HG03139 (cell line): ENCODE measurements around the gene PAMR1.

Experiments used
- ATAC-seq: cut with Tn5 transposase; IDR thresholded peaks from one replicate; pipeline ENCODE4 v1.9.1; 2021; ENCODE audit not compliant: unreplicated experiment

The PAMR1 gene

DNA sequence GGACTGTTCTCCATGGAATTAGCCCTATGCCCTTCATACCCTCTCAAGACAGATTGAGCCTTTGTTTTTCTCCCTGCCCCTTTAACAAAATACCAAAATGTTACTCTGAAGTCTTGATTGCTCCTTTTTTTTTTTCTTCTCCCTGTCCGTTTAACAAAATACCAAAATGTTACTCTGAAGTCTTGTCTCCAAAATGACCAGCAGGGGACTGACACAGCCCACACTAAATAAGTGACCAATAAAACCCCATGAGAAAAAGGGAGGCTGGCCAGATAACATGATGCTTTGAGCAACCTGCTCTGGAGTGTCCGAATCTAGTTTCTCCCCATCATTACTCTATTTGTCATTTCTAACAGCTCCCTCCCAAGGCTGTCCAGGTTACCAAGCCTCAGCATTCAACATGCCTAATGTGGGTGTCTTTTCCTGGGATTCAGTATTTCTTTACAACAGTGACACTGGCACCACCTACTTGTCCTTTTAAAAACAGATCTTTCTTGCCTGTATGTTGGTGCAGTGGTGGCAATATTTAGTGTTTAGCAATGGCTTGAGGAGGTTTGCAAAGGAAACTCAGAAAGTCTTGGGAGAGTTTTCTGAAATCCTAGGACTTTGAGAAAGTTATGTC, 63.4 kb downstream of the PAMR1 start:
- no peak for ATAC-seq

DNA sequence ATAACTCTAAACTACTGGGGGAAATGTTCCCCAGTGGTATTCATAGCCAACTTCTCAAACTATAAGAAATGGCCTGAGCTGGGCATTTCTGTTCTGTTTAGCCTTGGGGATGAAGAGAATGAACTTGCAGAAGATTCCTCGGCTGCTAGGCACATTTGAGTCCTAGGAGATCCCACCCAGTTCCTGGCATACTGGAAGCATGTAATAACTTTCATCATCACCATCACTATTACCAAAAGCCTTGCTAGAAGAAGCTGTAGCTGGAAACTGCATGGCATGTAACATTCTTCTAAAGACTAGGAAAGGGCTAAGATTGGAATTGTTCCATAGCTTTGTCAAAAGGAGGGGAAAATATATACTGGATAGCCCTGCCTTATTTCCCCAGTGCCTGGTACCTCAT, 65.9 kb downstream of the PAMR1 start:
- ATAC-seq: no peak

DNA sequence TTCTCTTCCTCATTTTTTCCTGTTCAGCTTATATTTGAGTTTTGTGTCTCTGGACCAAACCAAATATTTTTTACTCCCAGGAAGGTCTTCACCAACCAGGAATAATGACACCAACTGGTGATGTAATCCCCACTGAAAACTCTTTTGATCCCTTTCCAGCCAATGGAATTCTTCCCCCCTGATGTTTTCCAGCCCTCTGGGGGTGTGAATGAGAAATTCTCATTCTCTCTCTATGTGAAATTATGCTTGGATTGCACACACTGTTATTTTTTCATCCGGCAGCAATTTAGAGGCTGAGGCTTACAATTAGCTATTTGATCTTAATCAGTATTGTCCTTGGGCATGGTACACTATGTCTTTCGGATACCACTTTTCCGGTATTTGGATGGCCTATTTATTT, 66.6 kb downstream of the PAMR1 start:
- ATAC-seq: no peak

DNA sequence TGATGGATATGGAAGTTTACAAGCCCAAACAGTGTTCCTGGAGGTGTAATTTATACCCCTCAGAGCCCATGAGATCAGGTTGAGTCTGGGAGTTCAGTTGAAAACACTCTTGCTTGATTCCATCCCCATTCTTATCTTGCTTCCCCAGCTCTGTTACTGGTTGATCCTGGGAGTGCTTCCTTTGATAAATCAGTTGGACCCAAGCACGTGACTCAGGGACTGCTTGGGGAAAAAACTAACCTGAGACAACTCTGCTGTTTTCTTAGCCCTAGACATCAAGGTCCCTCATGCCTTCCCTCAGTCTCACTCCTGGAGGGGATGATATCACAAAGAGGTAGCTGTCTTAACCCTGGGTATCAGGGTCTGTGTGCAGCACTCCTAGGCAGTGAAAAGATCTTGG, 71.1 kb downstream of the PAMR1 start:
- no peak for ATAC-seq

DNA sequence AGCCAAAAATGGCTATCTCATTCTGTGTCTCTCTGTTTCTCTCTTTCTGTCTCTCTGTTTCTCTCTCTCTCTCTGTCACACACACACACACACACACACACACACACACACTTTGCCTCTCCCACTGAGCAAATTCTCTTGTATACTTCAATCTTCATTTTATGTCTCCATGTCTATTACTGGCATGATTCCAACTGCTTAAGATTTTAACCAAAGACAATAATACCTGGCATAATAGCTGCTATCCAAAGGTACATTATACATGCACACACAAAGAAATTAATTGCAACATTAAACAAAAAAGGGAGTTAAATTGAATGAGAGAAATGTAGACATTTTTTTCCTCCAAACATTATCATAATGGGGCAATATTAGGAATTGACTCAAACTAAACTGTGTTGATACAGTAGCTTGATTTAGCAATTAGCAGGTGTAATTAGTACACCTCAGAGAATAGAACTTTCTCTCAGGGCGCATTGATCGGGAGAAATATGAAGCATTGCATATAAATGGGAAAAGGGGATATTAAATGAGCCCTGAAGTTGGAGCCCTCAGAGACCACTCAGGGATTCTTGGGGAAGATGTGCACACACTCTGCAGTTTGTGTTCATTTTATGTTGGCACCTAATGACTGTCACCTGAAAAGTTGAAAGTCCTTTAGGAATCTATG, 88.7 kb downstream of the PAMR1 start:
- no peak for ATAC-seq

DNA sequence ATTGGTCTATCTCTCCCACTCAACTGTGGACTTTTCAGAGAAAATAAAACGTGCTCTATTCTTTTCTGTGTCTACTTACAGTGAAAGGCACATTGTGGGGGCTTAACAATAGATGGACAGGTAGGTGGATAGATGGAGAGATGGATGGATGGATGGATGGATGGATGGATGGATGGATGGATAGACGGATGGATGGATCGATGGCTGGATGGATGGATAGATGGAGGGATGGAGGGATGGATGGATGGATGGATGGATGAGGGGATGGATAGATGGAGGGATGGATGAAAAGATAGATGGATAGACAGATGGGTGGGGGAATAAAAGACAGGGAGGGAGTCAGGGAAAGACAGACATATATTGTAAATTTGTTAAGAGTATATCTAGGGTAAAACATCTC, 91.8 kb downstream of the PAMR1 start:
- no peak for ATAC-seq

DNA sequence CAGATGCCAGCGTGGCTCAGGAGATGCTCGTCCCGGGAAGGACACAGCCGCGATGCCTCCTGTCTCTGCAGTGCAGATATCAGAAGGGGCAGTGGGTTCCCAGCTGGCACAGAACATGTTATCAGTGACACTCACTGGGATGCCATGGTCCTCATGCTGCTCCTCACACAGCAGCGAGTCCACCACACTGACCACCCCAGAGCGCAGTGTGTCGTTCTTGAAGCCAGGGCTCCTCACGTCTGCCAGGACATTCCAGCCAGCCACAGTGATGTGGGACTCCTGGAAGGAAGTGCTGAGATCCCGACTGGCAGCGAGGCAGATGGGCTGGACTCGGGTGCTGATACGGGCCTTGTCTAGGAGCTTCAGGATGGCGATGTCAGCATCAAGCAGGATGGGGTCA, 93.0 kb downstream of the PAMR1 start:
- ATAC-seq: no peak

DNA sequence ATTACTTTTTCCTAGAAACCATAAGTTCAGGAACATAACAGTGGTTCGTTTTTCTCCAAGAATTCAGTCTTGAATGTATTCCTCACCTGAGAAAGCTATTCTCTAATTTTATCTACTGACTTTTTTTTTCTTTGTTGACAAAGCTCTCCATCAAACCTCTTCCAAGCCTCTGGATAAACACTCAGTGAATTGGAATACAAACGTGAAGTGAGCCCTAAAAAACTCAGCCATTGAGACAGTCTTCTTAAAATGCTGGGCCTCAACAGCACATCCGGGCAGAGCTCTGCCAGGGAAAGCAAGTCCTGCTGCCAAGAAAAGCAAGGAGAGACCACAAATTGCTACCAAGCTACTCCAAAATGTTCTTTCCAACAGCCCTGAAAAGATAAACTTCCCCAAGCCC, 98.3 kb downstream of the PAMR1 start:
- no peak for ATAC-seq

DNA sequence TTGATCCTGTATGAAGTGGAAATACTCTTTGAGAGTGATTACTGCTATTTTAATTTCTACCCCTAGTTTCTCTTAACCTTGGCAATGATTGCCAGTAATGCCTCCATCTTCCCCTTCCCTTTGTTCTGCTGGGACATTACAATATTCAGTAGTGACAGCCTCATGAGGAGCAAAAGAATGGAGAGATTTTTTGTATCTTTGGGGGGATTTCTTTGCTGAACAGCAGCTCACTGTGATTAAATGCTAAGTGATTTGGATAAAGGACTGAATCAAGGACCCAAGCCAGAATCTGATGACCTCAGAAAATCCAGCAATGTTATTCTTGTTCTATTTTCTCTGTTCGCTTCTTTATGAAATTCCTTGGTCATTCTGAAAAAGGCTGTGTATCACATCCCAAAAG, 99.1 kb downstream of the PAMR1 start:
- ATAC-seq: no peak

DNA sequence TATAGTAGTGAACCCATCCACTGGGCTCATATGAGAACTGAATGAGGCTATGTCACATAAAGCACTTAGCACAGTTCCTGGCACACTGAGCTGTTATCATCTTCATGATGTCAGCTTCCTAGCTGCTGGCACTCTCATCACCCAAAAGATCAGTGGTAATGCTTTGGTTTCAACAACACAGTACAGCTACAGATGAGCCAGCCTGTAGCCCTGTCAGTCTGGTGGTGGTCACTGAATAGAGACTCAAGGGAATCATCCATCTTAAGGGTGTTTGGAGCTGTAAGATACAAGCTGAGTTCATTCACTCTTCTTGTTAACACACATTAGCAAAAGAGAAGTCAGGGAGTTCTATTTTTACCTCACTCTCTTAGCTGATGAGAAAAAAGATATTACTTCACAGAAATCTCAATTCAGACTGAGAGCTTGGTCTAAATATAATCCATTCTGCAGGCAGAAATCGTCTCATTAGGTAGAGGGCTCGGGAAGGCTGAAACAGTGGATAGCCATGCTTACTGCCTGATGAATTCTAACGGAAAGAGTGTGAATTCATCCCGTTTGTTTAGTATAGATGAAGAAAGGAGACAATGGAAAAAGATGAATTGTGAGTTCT, 99.7 kb downstream of the PAMR1 start:
- ATAC-seq: no peak

DNA sequence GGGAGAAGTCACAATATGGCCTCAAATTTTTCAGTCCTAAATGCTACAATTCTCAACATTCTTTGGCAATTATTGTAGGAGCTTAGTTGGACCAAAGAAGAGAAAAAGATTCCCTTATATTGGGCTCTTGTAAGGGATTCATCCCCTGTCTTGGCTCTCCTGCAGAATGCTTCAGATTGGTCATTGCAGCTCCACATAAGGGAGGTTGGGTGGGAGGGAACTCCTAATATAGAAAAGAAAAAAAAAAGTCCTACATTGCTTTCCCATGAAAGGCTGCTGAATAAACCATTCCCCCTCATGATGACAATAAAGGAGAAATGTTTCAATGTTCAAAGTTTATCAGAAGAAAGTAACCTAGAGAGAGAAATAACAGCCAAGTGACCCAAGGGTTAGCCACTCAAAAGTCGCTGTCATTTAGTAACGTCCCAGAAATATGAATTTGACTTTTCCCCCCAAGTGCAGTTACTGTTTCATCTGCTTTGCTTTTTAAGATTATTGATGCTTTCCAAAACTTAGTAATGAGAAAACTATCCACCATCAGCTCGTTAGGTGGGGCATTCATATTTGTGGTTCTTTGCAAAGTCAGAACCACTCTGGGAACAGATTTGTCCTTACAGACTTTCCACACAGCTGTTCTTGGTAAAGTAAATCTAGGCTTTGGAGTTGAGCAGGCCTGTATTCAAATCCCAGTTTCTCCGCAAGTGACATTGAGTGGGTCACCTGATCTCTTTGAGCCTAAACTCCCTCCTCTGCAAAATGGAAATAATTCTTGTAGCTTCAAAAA, 101.1 kb downstream of the PAMR1 start:
- no peak for ATAC-seq

DNA sequence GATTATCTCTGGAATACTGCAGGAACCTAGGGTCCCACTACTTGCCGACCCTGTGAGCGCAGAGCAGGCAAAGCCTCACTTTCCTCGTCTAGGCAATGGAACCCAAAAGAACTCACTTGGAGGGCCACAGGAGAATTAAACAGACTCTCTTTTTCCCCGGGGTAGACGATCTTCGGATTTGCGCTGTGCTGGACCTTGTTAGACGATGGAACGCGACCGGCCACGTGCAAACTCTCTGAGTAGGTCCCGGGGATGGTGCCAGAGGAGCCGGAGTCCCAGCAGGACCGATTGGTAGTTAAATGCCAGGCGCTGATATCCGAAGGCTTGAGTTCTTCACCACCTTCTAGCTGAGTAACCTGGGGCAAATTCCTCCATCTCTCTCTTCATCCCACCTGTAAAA, 105.0 kb downstream of the PAMR1 start:
- no peak for ATAC-seq

DNA sequence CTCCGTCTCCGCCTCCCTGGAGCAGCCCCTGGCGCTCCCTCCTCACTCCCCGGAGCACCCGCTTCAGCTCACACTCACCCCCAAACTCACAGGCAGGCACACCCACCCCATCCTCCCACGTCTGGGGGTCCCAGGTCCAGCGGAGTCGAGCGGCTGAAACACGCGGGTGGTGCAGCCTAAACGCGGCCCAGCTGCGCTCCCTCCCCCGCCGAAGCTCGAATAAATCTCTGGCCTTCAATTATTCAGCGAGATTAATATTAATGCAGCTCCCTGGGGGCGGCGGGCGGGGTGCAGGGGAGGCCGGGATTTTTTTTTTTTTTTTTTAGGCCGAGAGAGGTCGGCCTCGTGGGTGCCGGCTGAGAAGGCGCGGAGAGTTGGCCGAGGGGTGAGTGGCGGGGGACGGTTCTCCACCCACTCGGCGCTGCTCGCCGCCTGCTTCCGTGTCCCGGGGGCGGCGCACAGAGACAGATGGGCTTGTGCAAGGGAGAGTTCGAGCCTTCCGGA, 105.5 kb downstream of the PAMR1 start:
- ATAC-seq: no peak

DNA sequence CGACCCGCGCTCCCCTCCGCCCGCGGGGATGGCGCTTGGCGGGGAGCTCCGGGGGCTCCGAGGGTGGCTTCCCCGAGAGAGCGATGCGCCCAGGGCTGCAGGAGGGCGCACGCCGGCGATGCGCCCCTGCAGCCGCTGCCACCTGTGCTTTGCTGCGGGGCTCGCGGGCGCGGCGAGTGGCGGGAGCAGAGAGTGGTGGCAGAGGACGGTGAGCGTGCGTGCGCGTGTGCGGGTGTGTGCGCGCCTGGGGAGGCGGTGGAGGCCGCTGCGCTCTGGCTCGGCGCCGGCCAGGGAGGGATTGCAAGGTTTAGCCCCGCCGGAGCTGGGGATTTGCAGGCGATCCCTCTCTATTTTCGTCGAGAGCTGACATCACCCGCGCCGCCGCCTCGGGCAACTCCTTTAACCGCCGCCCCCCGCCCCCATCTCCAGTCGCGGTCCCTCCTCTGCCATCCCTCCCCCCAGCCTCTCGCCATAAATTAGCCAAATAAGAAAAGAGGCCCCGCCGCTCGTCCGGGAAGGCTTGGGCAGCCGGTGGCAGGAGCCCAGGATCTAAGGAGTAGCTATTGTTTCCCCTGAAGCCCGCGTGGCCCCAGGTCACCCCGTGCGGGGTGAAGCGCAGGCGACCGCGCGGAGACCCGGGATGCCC, 106.1 kb downstream of the PAMR1 start, which contains the start of gene SLC1A2:
SLC1A2 (minus strand) TSS at position 375 of the 646 bp plus-strand sequence. CDS start 592 bp downstream, outside the sequence.
- ATAC-seq: no peak

DNA sequence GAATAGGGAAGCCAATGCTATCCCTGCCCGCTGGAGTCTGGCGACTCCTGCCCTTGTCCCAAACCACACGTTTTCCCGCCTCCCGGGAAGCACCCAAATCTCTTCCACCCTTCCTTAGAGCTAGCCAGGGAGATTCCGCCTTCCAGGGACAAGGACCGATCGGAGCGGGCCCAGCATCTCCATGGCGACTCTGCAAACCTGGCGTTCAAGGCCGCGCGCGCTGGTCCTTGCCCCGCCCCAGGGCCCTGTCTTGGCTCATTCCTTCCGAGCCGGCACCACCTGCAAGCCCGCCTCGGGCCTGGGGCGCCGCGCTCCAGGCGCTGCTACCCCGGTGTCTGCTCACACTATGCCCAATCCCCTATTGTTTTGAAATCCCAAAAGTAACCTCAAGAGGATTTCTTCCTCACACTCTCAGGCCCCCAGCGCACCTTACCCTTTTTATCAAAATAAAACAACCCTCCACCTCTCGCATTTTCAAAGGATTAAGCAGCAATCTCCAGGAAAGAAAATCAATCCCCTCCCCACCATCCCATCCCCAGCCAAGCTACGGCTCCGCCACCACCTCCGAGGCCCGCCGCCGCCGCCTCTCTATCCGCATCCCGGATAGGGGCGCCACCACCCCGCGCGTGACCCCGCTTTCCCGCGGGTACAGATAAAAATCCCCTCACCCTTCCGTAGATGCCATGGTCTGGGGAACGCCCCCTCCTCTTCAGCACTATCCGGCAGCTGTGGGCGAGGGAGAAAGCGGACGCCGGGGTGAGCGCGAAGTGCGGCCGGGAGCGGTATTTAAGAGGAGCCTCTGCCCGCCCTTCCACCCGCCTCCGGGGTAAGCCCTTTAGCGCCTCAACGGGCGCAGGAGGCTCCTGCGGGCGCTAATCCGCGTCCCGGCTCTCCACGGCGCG, 106.9 kb downstream of the PAMR1 start:
- no peak for ATAC-seq

DNA sequence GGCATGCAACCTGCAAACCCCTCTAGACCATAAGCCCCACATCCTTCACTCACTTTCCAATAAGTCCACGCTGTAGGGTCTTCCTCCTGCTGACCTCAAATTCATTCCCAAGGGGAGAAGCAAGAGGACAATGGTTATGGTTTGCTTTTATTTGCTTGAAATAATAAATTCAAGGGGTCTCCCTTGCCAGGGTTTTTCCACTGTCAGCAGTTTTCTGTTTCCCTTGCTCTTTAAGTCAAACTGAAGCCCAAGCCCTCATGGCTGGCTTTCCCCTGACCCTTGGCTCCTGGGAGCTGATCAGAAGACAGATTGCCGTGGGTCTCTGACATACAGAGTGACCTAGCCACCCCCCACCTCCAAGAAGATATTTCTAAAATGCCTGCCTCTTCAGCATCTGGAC, 109.9 kb downstream of the PAMR1 start:
- no peak for ATAC-seq

DNA sequence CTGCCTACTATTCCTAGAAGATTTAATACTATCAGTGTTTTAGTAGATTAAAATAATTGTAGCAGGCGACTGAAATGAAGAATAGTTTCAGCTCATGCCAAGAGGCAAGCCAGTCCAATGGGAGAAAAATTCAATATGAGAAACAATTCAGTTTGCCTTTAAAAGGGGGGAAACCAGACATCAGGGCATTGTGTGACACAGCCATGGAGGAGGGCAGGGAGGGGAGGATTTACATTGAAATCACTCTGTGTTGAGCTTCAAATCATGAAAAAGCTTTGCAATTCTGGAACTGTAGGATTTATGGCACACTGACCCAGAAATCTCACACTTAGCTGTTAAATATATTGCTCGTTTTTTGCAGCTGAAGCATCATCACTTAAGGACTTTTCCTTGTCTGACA, 110.6 kb downstream of the PAMR1 start:
- no peak for ATAC-seq

DNA sequence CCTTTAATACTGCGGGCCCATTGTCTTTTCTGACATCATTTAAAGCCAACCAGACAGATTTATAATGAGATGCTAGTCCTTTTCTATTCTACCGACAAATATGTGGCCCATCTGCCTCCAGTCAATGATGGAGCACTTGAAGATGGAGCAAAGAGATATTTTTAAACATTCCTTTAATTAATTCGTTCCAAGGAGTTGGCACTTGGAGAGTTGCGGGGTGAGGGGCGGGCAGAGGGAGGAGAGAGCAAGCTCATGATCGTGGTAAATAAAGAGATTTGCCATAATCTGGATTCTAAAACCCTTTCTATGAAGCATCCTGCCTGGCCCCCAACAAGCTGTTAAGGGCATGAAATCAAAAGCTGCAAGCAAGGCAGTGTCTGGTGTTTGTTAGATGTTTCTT, 111.1 kb downstream of the PAMR1 start:
- ATAC-seq: no peak

DNA sequence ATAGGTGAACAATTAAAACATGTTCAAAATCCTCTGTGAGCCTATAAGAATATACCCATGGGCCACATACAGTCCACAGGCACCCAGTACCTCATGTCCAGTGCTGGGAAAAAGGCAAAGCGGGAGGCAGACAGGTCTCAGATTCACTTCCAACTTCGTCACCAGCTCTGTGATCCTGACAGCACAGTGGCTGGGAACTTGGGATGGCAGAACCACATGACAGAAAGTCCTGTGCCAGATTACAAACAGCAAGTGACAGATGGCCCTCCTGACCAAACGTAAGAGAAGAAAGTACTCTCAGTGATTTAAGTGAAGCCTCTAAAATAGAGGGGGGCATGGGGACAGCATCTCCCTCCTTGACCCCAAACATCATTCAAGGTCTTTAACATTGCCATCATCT, 111.8 kb downstream of the PAMR1 start:
- ATAC-seq: no peak

DNA sequence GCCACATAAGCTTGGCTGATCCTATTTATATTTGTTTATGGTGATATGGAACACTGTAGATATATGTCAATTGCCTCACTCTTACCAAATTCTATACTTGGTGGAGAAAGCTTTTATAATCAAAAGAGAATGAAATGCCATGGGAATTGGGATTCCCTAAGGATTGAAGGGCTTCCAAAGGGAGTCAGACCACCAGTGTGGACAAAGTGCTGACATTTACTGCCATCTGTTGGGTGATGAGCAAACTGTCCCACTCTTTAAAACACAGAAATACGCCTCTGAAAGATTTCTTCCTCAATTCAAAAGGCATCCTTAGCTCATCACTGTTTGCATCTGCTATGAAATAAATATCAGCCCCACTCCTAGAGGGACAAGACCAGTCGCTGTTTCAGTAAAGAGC, 113.1 kb downstream of the PAMR1 start:
- ATAC-seq: no peak
